SK-N-SH (cell line): ENCODE measurements around the gene GTF2F2. TPM values are rescaled to one million over a fixed set of nuclear protein-coding genes. Genes with fewer than 3 reads are reported as not detected.

Experiments
- CTCF ChIA-PET: fragments of 300-600, 350-600 bp; formaldehyde crosslinking; extraction: SDS; loops from one replicate; lab custom pipeline; 2021; lab: Yijun Ruan, JAX
- POLR2A ChIA-PET: fragments of 350-600 bp; sonication (Branson Sonifier 250); formaldehyde crosslinking; extraction: SDS; loops from one replicate; lab custom pipeline; 2020; ENCODE audit warnings: antibody characterized with exemption, inconsistent platforms; lab: Yijun Ruan, JAX
- DNase-seq: peaks from one replicate; pipeline ENCODE4 v3.0.0; 2012
- H2AFZ ChIP-seq: fragments of 200-600 bp; sonication (generic); 2 replicates; pipeline ENCODE4 v1.8.1; 2016; ENCODE audit warnings: antibody characterized with exemption, mild to moderate bottlenecking, low read depth
- H3F3A ChIP-seq: fragments of 200-600 bp; sonication (generic); replicated peaks from 2 replicates; pipeline ENCODE3; 2016; ENCODE audit warnings: antibody characterized with exemption, mild to moderate bottlenecking; ENCODE audit not compliant: insufficient read depth
- H3K27ac ChIP-seq, 2 experiments: fragments of 200-500 bp in 1 of 2; fragments of 200-600 bp in 1 of 2; sonication (Bioruptor generic) in 1 of 2; sonication (generic), shearing (Covaris generic) in 1 of 2; 2 replicates each; pipeline versions ENCODE4 v1.5.1 to v1.6.1; 2014 to 2016; ENCODE audit warnings: low read depth in 2 of 2, inconsistent platforms in 1 of 2, low read length in 1 of 2, mild to moderate bottlenecking in 1 of 2, mixed read lengths in 1 of 2
- H3K27me3 ChIP-seq: fragments of 200-600 bp; sonication (generic), shearing (Covaris generic); 2 replicates; pipeline ENCODE4 v1.6.1; 2016; ENCODE audit warnings: mixed run types; ENCODE audit not compliant: insufficient read depth
- H3K36me3 ChIP-seq, 2 experiments: fragments of 200-500 bp in 1 of 2; fragments of 200-600 bp in 1 of 2; sonication (Bioruptor generic) in 1 of 2; sonication (generic) in 1 of 2; replicated peaks in 1 of 2; 2 replicates each; pipeline versions ENCODE3 to v1.5.1; 2014 to 2016; ENCODE audit warnings: low read length in 1 of 2, mild to moderate bottlenecking in 1 of 2; ENCODE audit not compliant: insufficient read depth in 2 of 2, control insufficient read depth in 1 of 2
- H3K4me1 ChIP-seq, 2 experiments: fragments of 200-500 bp in 1 of 2; fragments of 200-600 bp in 1 of 2; sonication (Bioruptor generic) in 1 of 2; sonication (generic), shearing (Covaris generic) in 1 of 2; 2 replicates each; pipeline versions ENCODE4 v1.5.1 to v1.6.1; 2014 to 2016; ENCODE audit warnings: low read depth in 1 of 2, low read length in 1 of 2, mixed run types in 1 of 2; ENCODE audit not compliant: insufficient read depth in 2 of 2, control insufficient read depth in 1 of 2
- H3K4me2 ChIP-seq: fragments of 200-600 bp; sonication (generic), shearing (Covaris generic); 2 replicates; pipeline ENCODE4 v1.6.1; 2017; ENCODE audit warnings: mixed run types
- H3K4me3 ChIP-seq, 2 experiments: fragments of 200-500 bp in 1 of 2; fragments of 200-600 bp in 1 of 2; sonication (Bioruptor generic) in 1 of 2; sonication (generic), shearing (Covaris generic) in 1 of 2; 2 replicates each; pipeline versions ENCODE4 v1.5.1 to v1.8.1; 2014 to 2016; ENCODE audit warnings: low read depth in 2 of 2, inconsistent platforms in 1 of 2, low read length in 1 of 2, mild to moderate bottlenecking in 1 of 2, mixed read lengths in 1 of 2, moderate library complexity in 1 of 2
- H3K79me2 ChIP-seq: fragments of 200-600 bp; sonication (generic); 2 replicates; pipeline ENCODE4 v1.8.1; 2017; ENCODE audit warnings: mild to moderate bottlenecking; ENCODE audit not compliant: insufficient read depth
- H3K9ac ChIP-seq: fragments of 200-600 bp; sonication (generic); 2 replicates; pipeline ENCODE4 v1.6.1; 2017; ENCODE audit warnings: mixed run types
- H3K9me2 ChIP-seq: fragments of 200-600 bp; sonication (generic); 2 replicates; pipeline ENCODE4 v1.6.1; 2017; ENCODE audit warnings: mixed run types
- H3K9me3 ChIP-seq: fragments of 200-600 bp; sonication (generic); 2 replicates; pipeline ENCODE4 v1.6.1; 2017; ENCODE audit warnings: mixed run types, mild to moderate bottlenecking, moderate library complexity
- H4K20me1 ChIP-seq: fragments of 200-600 bp; sonication (generic); 2 replicates; pipeline ENCODE4 v1.6.1; 2017; ENCODE audit warnings: mild to moderate bottlenecking, mixed run types; ENCODE audit not compliant: insufficient read depth
- CHD2 ChIP-seq: fragments of 150-350 bp; IDR thresholded peaks from 2 replicates; pipeline ENCODE4 v1.6.1; 2018; ENCODE audit warnings: low read length; ENCODE audit not compliant: partially characterized antibody
- EZH2phosphoT487 ChIP-seq: fragments of 200-600 bp; sonication (generic); IDR thresholded peaks from 2 replicates; pipeline ENCODE4 v1.6.1; 2017; ENCODE audit warnings: low read depth, mixed run types, mild to moderate bottlenecking, antibody characterized with exemption, moderate library complexity, borderline replicate concordance
- FOSL2 ChIP-seq: IDR thresholded peaks from 2 replicates; pipeline ENCODE4 v1.4.0; 2012; ENCODE audit warnings: low read depth, mild to moderate bottlenecking, moderate library complexity, borderline replicate concordance
- GABPA ChIP-seq: IDR thresholded peaks from 2 replicates; pipeline ENCODE4 v1.4.0; 2012; ENCODE audit warnings: low read depth, mild to moderate bottlenecking
- GATA2 ChIP-seq: sonication (generic); formaldehyde crosslinking; IDR thresholded peaks from 2 replicates; pipeline ENCODE4 v1.5.0; 2020; ENCODE audit warnings: mild to moderate bottlenecking, missing genetic modification reagents
- JUND ChIP-seq: IDR thresholded peaks from 2 replicates; pipeline ENCODE4 v1.4.0; 2012
- MAX ChIP-seq: IDR thresholded peaks from 2 replicates; pipeline ENCODE4 v1.4.0; 2012; ENCODE audit warnings: low read depth
- MEF2A ChIP-seq: IDR thresholded peaks from 2 replicates; pipeline ENCODE4 v1.4.0; 2012; ENCODE audit warnings: low read depth, borderline replicate concordance
- NRF1 ChIP-seq: IDR thresholded peaks from 2 replicates; pipeline ENCODE4 v1.6.1; 2012; ENCODE audit warnings: low read depth, mild to moderate bottlenecking, low read length
- PBX3 ChIP-seq: IDR thresholded peaks from 2 replicates; pipeline ENCODE4; 2012
- POLR2AphosphoS5 ChIP-seq: IDR thresholded peaks from 2 replicates; pipeline ENCODE4 v1.6.1; 2012; ENCODE audit warnings: low read depth, low read length
- RAD21 ChIP-seq: IDR thresholded peaks from 2 replicates; pipeline ENCODE4 v1.6.1; 2012; ENCODE audit warnings: mild to moderate bottlenecking, low read length
- SMC3 ChIP-seq: IDR thresholded peaks from 2 replicates; pipeline ENCODE4 v1.6.1; 2012; ENCODE audit warnings: low read depth, low read length, improper control_type of control experiment
- TAF1 ChIP-seq: IDR thresholded peaks from 2 replicates; pipeline ENCODE4 v1.6.1; 2012; ENCODE audit warnings: low read depth, mild to moderate bottlenecking, low read length, moderate library complexity, borderline replicate concordance
- TCF12 ChIP-seq: IDR thresholded peaks from 2 replicates; pipeline ENCODE4 v1.4.0; 2012
- WGBS: methylation state at CpG from one replicate; pipeline ENCODE4 v1.1.6; 2017; ENCODE audit warnings: low lambda C conversion rate; 5-methylcytosine and 5-hydroxymethylcytosine counted together
- polyA plus RNA-seq, 3 experiments: library from polyadenylated mRNA; depleted of rRNA; stranded (reverse); fragments of >200 nt; gene quantifications; 2 replicates each; pipeline ENCODE4 v1.2.3, GENCODE V29; 2012
- TF ChIP-seq, protein P1 (sequence below): fragments of 150-350 bp; IDR thresholded peaks from 2 replicates; pipeline ENCODE4 v1.6.1; 2016; ENCODE audit warnings: mild to moderate bottlenecking, low read depth, low read length

GTF2F2 gene
- polyA plus RNA-seq, 1 of the 3 experiments (the other 2 are of a cell fraction): 24.2 TPM

- CTCF ChIA-PET: interaction anchor here (0.6 to 1.2 kb wide), 3 partner anchors 95 to 139 kb away, joined by 3 read pairs; no protein-coding TSS in a partner anchor
- TF ChIP-seq EZH2phosphoT487 (no peak), RAD21 (no peak), MAX (no peak), JUND (peak; percentile 59), SMC3 (no peak), CHD2 (no peak), TAF1 (no peak), PBX3 (peak; percentile 79), TCF12 (0 out of 2 replicates have a peak, but pooled peaks have one; percentile 10), MEF2A (no peak), FOSL2 (peak; percentile 47; the same call in 1 of the 2 replicates), POLR2AphosphoS5 (no peak), GABPA (no peak), NRF1 (no peak), GATA2 (CRISPR knock-in tag) (no peak)
- TF ChIP-seq, protein P1, sequence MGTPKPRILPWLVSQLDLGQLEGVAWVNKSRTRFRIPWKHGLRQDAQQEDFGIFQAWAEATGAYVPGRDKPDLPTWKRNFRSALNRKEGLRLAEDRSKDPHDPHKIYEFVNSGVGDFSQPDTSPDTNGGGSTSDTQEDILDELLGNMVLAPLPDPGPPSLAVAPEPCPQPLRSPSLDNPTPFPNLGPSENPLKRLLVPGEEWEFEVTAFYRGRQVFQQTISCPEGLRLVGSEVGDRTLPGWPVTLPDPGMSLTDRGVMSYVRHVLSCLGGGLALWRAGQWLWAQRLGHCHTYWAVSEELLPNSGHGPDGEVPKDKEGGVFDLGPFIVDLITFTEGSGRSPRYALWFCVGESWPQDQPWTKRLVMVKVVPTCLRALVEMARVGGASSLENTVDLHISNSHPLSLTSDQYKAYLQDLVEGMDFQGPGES: no peak
- DNase-seq: no peak
- Histone ChIP-seq H4K20me1 (no peaks in the 10 kb centered on the region), H3K27me3 (no peaks in the 10 kb centered on the region), H3K36me3 (peaks cover 6 to 10% of the 10 kb centered on the region in 2 experiments), H3F3A (no peaks in the 10 kb centered on the region), H3K79me2 (peaks cover 39% of the 10 kb centered on the region), H3K9me2 (no peaks in the 10 kb centered on the region), H3K4me3 (no peak overlapping the region), H3K4me2 (no peak overlapping the region; the same call in 1 of the 2 replicates), H3K4me1 (peaks cover 0 to 17% of the 10 kb centered on the region in 2 experiments; a peak in 2 of 4 replicates), H3K27ac (peak overlapping the region in 1 of 2 experiments; percentile 52; a peak in 2 of 4 replicates), H3K9me3 (no peaks in the 10 kb centered on the region), H2AFZ (no peak overlapping the region), H3K9ac (no peak overlapping the region)
- 78% methylated on average over 4 of the region's 4 CpGs for WGBS
- POLR2A ChIA-PET: no interaction called here
Observed at GRCh38 chr13:45142440-45143345, 22.4 kb downstream of the GTF2F2 start.
